Mucosa of gallbladder (tissue), 1 donor: Measurements from ENCODE around the gene SP140. TPM values are rescaled to one million over a fixed set of nuclear protein-coding genes. Genes with fewer than 3 reads are reported as not detected.
"Not testable (repeated sequence)": the region's sequence is repeated elsewhere in the genome, so short reads cannot be mapped to it uniquely, and the experiment has no call there.

ENCODE experiments used
- DNase-seq: peaks from one replicate; pipeline ENCODE4 v3.0.0-alpha.2; 2020; ENCODE audit warnings: low spot score
- total RNA-seq: library from RNA; stranded (reverse); gene quantifications from one replicate; pipeline ENCODE4 v1.2.1, GENCODE V29; 2021
- donor health status: DM: no; HTN: no; CAD: no.

SP140 gene
- total RNA-seq, 1 donor from 2014 or later: 4.2 TPM

- no peak for DNase-seq
Measured at GRCh38 chr2:230286048-230286447, 60.5 kb downstream of the SP140 start.

GRCh38 chr2:230289311-230289710 is 63.8 kb downstream of the SP140 start:
- DNase-seq: not testable (repeated sequence)

- no peak for DNase-seq
Measured at GRCh38 chr2:230295192-230295591, 69.7 kb downstream of the SP140 start.

GRCh38 chr2:230296917-230297316 is 71.4 kb downstream of the SP140 start:
- DNase-seq: no peak

- DNase-seq: no peak
Measured at GRCh38 chr2:230299618-230300017, 74.1 kb downstream of the SP140 start.

GRCh38 chr2:230305416-230306275 is 80.1 kb downstream of the SP140 start:
- DNase-seq: no peak

- DNase-seq: no peak
Measured at GRCh38 chr2:230306474-230306873, 80.9 kb downstream of the SP140 start.

- no peak for DNase-seq
Measured at GRCh38 chr2:230307485-230307884, 81.9 kb downstream of the SP140 start.

GRCh38 chr2:230308402-230309000 is 83.0 kb downstream of the SP140 start:
- no peak for DNase-seq

GRCh38 chr2:230310792-230311191 is 85.3 kb downstream of the SP140 start:
- DNase-seq: not testable (repeated sequence)

GRCh38 chr2:230311634-230312033 is 86.1 kb downstream of the SP140 start:
- not testable (repeated sequence) for DNase-seq

GRCh38 chr2:230312638-230313037 is 87.1 kb downstream of the SP140 start:
- no peak for DNase-seq

GRCh38 chr2:230317366-230317765 is 91.8 kb downstream of the SP140 start:
- DNase-seq: no peak

- DNase-seq: no peak
Measured at GRCh38 chr2:230318190-230319121, 92.9 kb downstream of the SP140 start.

- DNase-seq: peak; percentile 35
Measured at GRCh38 chr2:230319211-230319862, 93.8 kb downstream of the SP140 start.

- DNase-seq: no peak
Measured at GRCh38 chr2:230321031-230321430, 95.5 kb downstream of the SP140 start.

GRCh38 chr2:230322561-230323384 is 97.2 kb downstream of the SP140 start:
- DNase-seq: no peak

GRCh38 chr2:230323385-230324106 is 98.0 kb downstream of the SP140 start:
- DNase-seq: no peak

GRCh38 chr2:230324503-230324902 is 99.0 kb downstream of the SP140 start:
- DNase-seq: no peak
